DMS79 treated with DMSO at 0.1 percent for 48 hours (cell line): ENCODE data around the gene FGD6.
"Not testable (repeated sequence)": the region's sequence is repeated elsewhere in the genome, so short reads cannot be mapped to it uniquely, and the experiment has no call there.

Experiments used
- DNase-seq: peaks from one replicate; lab custom pipeline; 2025; lab: John Stamatoyannopoulos, UW

The FGD6 gene

GRCh38 chr12:95234187-95234586, 16.9 kb upstream of the FGD6 start:
- DNase-seq = not testable (repeated sequence)

GRCh38 chr12:95231190-95231589, 13.9 kb upstream of the FGD6 start:
- no peak for DNase-seq

- no peak for DNase-seq
Observed at GRCh38 chr12:95230313-95230712, 13.0 kb upstream of the FGD6 start.

- no peak for DNase-seq
Observed at GRCh38 chr12:95229636-95230035, 12.4 kb upstream of the FGD6 start.

GRCh38 chr12:95228617-95229016, 11.3 kb upstream of the FGD6 start:
- DNase-seq = no peak

GRCh38 chr12:95227818-95228356, 10.6 kb upstream of the FGD6 start:
- DNase-seq = no peak

GRCh38 chr12:95225645-95226212, 8.5 kb upstream of the FGD6 start:
- DNase-seq = no peak

- DNase-seq = peak; percentile 89
Observed at GRCh38 chr12:95224202-95225170, 7.2 kb upstream of the FGD6 start.

- DNase-seq = no peak
Observed at GRCh38 chr12:95220726-95221125, 3.5 kb upstream of the FGD6 start.

GRCh38 chr12:95220190-95220589, 2.9 kb upstream of the FGD6 start:
- DNase-seq = no peak

GRCh38 chr12:95218150-95219133, 1.2 kb upstream of the FGD6 start:
- DNase-seq = peak; percentile 90

GRCh38 chr12:95216711-95217376, 423 bp downstream of the FGD6 start:
- peak; percentile 40 for DNase-seq

- DNase-seq = peak; percentile 39
Observed at GRCh38 chr12:95215949-95216348, 1.3 kb downstream of the FGD6 start.

GRCh38 chr12:95214466-95214865, 2.8 kb downstream of the FGD6 start:
- peak; percentile 42 for DNase-seq

GRCh38 chr12:95213928-95214327, 3.3 kb downstream of the FGD6 start:
- DNase-seq = no peak

GRCh38 chr12:95213119-95213518, 4.1 kb downstream of the FGD6 start:
- no peak for DNase-seq

GRCh38 chr12:95212586-95212985, 4.7 kb downstream of the FGD6 start:
- no peak for DNase-seq

- peak; percentile 91 for DNase-seq
Observed at GRCh38 chr12:95208678-95209077, 8.6 kb downstream of the FGD6 start.

GRCh38 chr12:95207407-95207806, 9.9 kb downstream of the FGD6 start:
- no peak for DNase-seq

- no peak for DNase-seq
Observed at GRCh38 chr12:95206916-95207315, 10.4 kb downstream of the FGD6 start.

- no peak for DNase-seq
Observed at GRCh38 chr12:95205685-95206084, 11.6 kb downstream of the FGD6 start.
